HCT116 (cell line): Measurements from ENCODE around the gene TEKT2. TPM values are rescaled to one million over a fixed set of nuclear protein-coding genes. Genes with fewer than 3 reads are reported as not detected.

Experiments used
- ATAC-seq: fragments of 200-7000 bp; cut with Tn5 transposase; 2 replicates; pipeline ENCODE4 v1.9.1; 2020; ENCODE audit warnings: mild to moderate bottlenecking, moderate library complexity
- BruUV-seq: library from RNA; stranded (reverse); fragments of 400-500 nt; replicated peaks from 2 replicates; lab custom pipeline; 2021; lab: Mats Ljungman, UMichigan
- CTCF ChIA-PET: fragments of 300-600 bp; sonication (Branson Sonifier 250); formaldehyde crosslinking; loops from one replicate; lab custom pipeline; 2021; ENCODE audit warnings: antibody characterized with exemption; lab: Charles Lee
- POLR2A ChIA-PET: fragments of 300-600, 350-600 bp; sonication (Branson Sonifier 250); formaldehyde crosslinking; loops from one replicate; lab custom pipeline; 2021; ENCODE audit warnings: antibody characterized with exemption; lab: Charles Lee
- RAD21 ChIA-PET, 2 experiments: fragments of 300-600 bp; sonication (Branson Sonifier 250); formaldehyde crosslinking; loops; one replicate each; lab custom pipeline; 2023; ENCODE audit warnings: low total read pairs in 2 of 2; ENCODE audit not compliant: uncharacterized antibody in 2 of 2, unreplicated experiment in 2 of 2, low non-redundant PET in 1 of 2; lab: Charles Lee
- DNase-seq: peaks from one replicate; pipeline ENCODE4 v3.0.0-alpha.2; 2010; ENCODE audit warnings: low read depth, low spot score
- H2AFZ ChIP-seq: fragments of 200-600 bp; shearing (Covaris generic), sonication (generic); 2 replicates; pipeline ENCODE4 v1.6.1; 2017; ENCODE audit warnings: low read depth, mixed run types, mixed read lengths, antibody characterized with exemption, low read length; ENCODE audit not compliant: poor library complexity, severe bottlenecking
- H3K27ac ChIP-seq: 2 replicates; pipeline ENCODE4 v1.5.1; 2012; ENCODE audit warnings: low read depth, low read length
- H3K27me3 ChIP-seq: fragments of 200-600 bp; sonication (generic); 2 replicates; pipeline ENCODE4 v1.6.1; 2016; ENCODE audit warnings: mixed run types, low read length, mixed read lengths; ENCODE audit not compliant: insufficient read depth
- H3K36me3 ChIP-seq, 2 experiments: fragments of 200-500 bp in 1 of 2; fragments of 200-600 bp in 1 of 2; sonication (Bioruptor generic) in 1 of 2; sonication (generic) in 1 of 2; 2 replicates each; pipeline versions ENCODE4 v1.5.1 to v1.6.1; 2014 to 2016; ENCODE audit warnings: low read length in 2 of 2, inconsistent platforms in 1 of 2, mixed read lengths in 1 of 2, mixed run types in 1 of 2; ENCODE audit not compliant: insufficient read depth in 2 of 2, control insufficient read depth in 1 of 2
- H3K4me1 ChIP-seq, 2 experiments: fragments of 200-600 bp in 1 of 2; sonication (generic) in 1 of 2; 2 replicates each; pipeline versions ENCODE4 v1.5.1 to v1.6.1; 2012 to 2017; ENCODE audit warnings: low read length in 2 of 2, inconsistent platforms in 1 of 2, mild to moderate bottlenecking in 1 of 2, mixed read lengths in 1 of 2, mixed run types in 1 of 2, moderate library complexity in 1 of 2; ENCODE audit not compliant: insufficient read depth in 2 of 2, control insufficient read depth in 1 of 2
- H3K4me2 ChIP-seq: fragments of 200-600 bp; sonication (generic); 2 replicates; pipeline ENCODE4 v1.6.1; 2017; ENCODE audit warnings: mixed run types, low read length, mixed read lengths
- H3K4me3 ChIP-seq, 2 experiments: fragments of 200-600 bp in 1 of 2; sonication (generic) in 1 of 2; replicated peaks in 1 of 2; 2 replicates each; pipeline ENCODE4 v1.5.1; 2011 to 2016; ENCODE audit warnings: low read length in 2 of 2, control low read depth in 1 of 2, low read depth in 1 of 2, mild to moderate bottlenecking in 1 of 2, mixed read lengths in 1 of 2, mixed run types in 1 of 2
- H3K79me2 ChIP-seq: fragments of 200-600 bp; sonication (generic); 2 replicates; pipeline ENCODE4 v1.6.1; 2017; ENCODE audit warnings: mild to moderate bottlenecking, mixed run types, low read length, moderate library complexity, mixed read lengths; ENCODE audit not compliant: insufficient read depth
- H3K9ac ChIP-seq: fragments of 200-600 bp; sonication (generic); 2 replicates; pipeline ENCODE4 v1.6.1; 2016; ENCODE audit warnings: low read length, mixed read lengths
- H3K9me2 ChIP-seq: fragments of 200-600 bp; sonication (generic), shearing (Covaris generic); 2 replicates; pipeline ENCODE4 v1.6.1; 2017; ENCODE audit warnings: mixed run types, mild to moderate bottlenecking, moderate library complexity; ENCODE audit not compliant: insufficient read depth
- H3K9me3 ChIP-seq, 2 experiments: fragments of 200-500 bp in 1 of 2; fragments of 200-600 bp in 1 of 2; sonication (Bioruptor generic) in 1 of 2; sonication (generic) in 1 of 2; 2 replicates each; pipeline ENCODE4 v1.6.1; 2014 to 2017; ENCODE audit warnings: low read length in 2 of 2, mixed read lengths in 2 of 2, inconsistent platforms in 1 of 2, low read depth in 1 of 2, mild to moderate bottlenecking in 1 of 2, mixed run types in 1 of 2, moderate library complexity in 1 of 2; ENCODE audit not compliant: control insufficient read depth in 1 of 2, insufficient read depth in 1 of 2
- H4K20me1 ChIP-seq: fragments of 200-600 bp; sonication (generic), shearing (Covaris generic); 2 replicates; pipeline ENCODE4 v1.6.1; 2017; ENCODE audit warnings: mixed run types, mild to moderate bottlenecking, moderate library complexity; ENCODE audit not compliant: insufficient read depth
- CBX3 ChIP-seq: IDR thresholded peaks from 2 replicates; pipeline ENCODE4 v1.6.1; 2012; ENCODE audit warnings: low read depth
- EGR1 ChIP-seq: IDR thresholded peaks from 2 replicates; pipeline ENCODE4 v1.6.1; 2012; ENCODE audit warnings: low read depth
- JUND ChIP-seq: IDR thresholded peaks from 2 replicates; pipeline ENCODE4 v1.6.1; 2012
- SRF ChIP-seq: IDR thresholded peaks from 2 replicates; pipeline ENCODE4 v1.6.1; 2012; ENCODE audit warnings: low read depth
- intact Hi-C: fragments of 100-400 bp; cut with micrococcal nuclease; formaldehyde crosslinking; loops from 2 replicates; pipeline ENCODE4 v1.10.0; 2022
- total RNA-seq: library from RNA; stranded (reverse); gene quantifications from one replicate; pipeline ENCODE4 v1.2.1, GENCODE V29; 2021; ENCODE audit not compliant: unreplicated experiment
- TF ChIP-seq, protein P1 (sequence below): IDR thresholded peaks from 2 replicates; pipeline ENCODE4 v1.6.1; 2012
- TF ChIP-seq, protein P2 (sequence below): IDR thresholded peaks from 2 replicates; pipeline ENCODE4 v1.6.1; 2012
- TF ChIP-seq, protein P3 (sequence below): IDR thresholded peaks from 2 replicates; pipeline ENCODE4 v1.6.1; 2012; ENCODE audit warnings: low read depth

The TEKT2 gene
- total RNA-seq, 1 experiment from 2014 or later: not detected

DNA sequence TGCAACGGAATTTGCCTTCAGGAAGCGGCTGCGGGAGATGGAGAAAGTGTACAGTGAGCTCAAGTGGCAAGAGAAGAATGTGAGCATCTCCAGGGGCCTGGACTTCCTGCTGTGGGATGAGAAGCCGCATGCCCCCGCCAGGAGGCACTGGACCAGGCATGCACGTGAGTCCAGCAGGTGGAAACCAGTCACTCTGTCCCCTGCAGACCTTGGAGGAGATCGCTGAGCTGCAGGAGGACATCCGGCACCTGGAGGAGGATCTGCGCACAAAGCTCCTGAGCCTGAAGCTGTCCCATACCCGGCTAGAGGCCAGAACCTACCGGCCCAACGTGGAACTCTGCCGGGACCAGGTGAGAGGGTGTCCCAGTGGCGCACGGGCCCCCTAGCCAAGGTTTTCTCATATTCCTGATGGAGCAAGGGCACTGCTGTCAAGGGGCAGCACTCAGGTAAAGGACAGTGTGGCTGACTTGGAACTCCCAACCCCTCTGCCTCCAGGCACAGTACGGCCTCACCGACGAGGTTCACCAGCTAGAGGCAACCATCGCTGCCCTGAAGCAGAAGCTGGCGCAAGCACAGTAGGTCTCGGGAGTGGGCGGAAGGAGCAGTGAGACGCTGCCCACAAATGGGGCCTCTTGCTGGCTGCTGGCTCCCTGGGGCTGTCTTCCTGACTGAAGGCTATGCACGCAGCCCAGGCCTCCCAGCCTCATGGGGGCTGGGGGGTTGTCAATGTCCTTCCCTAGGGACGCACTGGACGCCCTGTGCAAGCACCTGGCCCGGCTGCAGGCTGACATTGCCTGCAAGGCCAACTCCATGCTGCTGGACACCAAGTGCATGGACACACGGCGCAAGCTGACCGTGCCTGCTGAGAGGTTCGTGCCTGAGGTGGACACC is 3.6 kb downstream of the TEKT2 start:
- TF ChIP-seq, protein P1, sequence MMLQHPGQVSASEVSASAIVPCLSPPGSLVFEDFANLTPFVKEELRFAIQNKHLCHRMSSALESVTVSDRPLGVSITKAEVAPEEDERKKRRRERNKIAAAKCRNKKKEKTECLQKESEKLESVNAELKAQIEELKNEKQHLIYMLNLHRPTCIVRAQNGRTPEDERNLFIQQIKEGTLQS: no peak
- no peak for TF ChIP-seq CBX3
- TF ChIP-seq JUND: no peak
- TF ChIP-seq SRF: no peak
- TF ChIP-seq, protein P2, sequence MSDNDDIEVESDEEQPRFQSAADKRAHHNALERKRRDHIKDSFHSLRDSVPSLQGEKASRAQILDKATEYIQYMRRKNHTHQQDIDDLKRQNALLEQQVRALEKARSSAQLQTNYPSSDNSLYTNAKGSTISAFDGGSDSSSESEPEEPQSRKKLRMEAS: no peak
- TF ChIP-seq, protein P3, sequence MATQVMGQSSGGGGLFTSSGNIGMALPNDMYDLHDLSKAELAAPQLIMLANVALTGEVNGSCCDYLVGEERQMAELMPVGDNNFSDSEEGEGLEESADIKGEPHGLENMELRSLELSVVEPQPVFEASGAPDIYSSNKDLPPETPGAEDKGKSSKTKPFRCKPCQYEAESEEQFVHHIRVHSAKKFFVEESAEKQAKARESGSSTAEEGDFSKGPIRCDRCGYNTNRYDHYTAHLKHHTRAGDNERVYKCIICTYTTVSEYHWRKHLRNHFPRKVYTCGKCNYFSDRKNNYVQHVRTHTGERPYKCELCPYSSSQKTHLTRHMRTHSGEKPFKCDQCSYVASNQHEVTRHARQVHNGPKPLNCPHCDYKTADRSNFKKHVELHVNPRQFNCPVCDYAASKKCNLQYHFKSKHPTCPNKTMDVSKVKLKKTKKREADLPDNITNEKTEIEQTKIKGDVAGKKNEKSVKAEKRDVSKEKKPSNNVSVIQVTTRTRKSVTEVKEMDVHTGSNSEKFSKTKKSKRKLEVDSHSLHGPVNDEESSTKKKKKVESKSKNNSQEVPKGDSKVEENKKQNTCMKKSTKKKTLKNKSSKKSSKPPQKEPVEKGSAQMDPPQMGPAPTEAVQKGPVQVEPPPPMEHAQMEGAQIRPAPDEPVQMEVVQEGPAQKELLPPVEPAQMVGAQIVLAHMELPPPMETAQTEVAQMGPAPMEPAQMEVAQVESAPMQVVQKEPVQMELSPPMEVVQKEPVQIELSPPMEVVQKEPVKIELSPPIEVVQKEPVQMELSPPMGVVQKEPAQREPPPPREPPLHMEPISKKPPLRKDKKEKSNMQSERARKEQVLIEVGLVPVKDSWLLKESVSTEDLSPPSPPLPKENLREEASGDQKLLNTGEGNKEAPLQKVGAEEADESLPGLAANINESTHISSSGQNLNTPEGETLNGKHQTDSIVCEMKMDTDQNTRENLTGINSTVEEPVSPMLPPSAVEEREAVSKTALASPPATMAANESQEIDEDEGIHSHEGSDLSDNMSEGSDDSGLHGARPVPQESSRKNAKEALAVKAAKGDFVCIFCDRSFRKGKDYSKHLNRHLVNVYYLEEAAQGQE: no peak
- TF ChIP-seq EGR1: no peak
- TF ChIP-seq, all 23 proteins: peak for 0
- ChIA-PET RAD21 (interaction anchor here (0.6 to 0.7 kb wide), 2 partner anchors 48 to 220 kb away, joined by 3 read pairs; no protein-coding TSS in a partner anchor), CTCF (no interaction called here), POLR2A (no interaction called here)
- peaks cover 24% of the 10 kb centered on the region for H3K79me2 ChIP-seq
- H3K27me3 ChIP-seq: no peaks in the 10 kb centered on the region
- H4K20me1 ChIP-seq: no peaks in the 10 kb centered on the region
- BruUV-seq: no TSS peak
- H3K9ac ChIP-seq: no peak overlapping the region
- peaks cover 0 to 15% of the 10 kb centered on the region in 2 experiments; a peak in 2 of 4 replicates for H3K4me1 ChIP-seq
- H3K4me3 ChIP-seq: no peak overlapping the region
- no peaks in the 10 kb centered on the region for H3K9me2 ChIP-seq
- ATAC-seq (no peak), DNase-seq (no peak)
- intact Hi-C loops: loop anchor here (2.0 to 10.0 kb wide), 2 partner anchors 157 to 233 kb away; partner anchors contain the start of gene AGO3
- no peaks in the 10 kb centered on the region for H3K9me3 ChIP-seq
- H3K27ac ChIP-seq: no peak overlapping the region
- H3K4me2 ChIP-seq: no peak overlapping the region; the same call in 1 of the 2 replicates
- H2AFZ ChIP-seq: no peak overlapping the region
- H3K36me3 ChIP-seq: peaks cover 4 to 10% of the 10 kb centered on the region in 2 experiments; a peak in 2 of 4 replicates
